Measurements from ENCODE around the gene SULT1B1.

GRCh38 chr4:69748173-69748572 lies 12.2 kb downstream of the SULT1B1 start:
- TF ChIP-seq CTCF (IDR thresholded peaks at IDR 0.05; ENCODE audit: low read length) (no peak), EZH2 (IDR thresholded peaks at IDR 0.05; ENCODE audit: borderline replicate concordance, low read length) (no peak)

Measured in OCI-LY1 (cell line).